ENCODE results near the gene PLBD2. TPM values are rescaled to one million over a fixed set of nuclear protein-coding genes. Genes with fewer than 3 reads are reported as not detected.

The PLBD2 gene
- total RNA-seq, 2 donors from 2014 or later = 54.1 to 104 TPM

- H3K27me3 ChIP-seq (replicated peaks; ENCODE audit: insufficient read depth) = no peaks in the 10 kb centered on the region
- DNase-seq (ENCODE audit: low spot score) = no peak
- no peaks in the 10 kb centered on the region for H3K4me1 ChIP-seq (ENCODE audit: control insufficient read depth in 1 of 2, low read depth in 2 of 2)
- H3K9me3 ChIP-seq = no peaks in the 10 kb centered on the region
- no peak overlapping the region for H3K27ac ChIP-seq
- no peak overlapping the region for H3K4me3 ChIP-seq
- ATAC-seq (ENCODE audit: insufficient number of reproducible peaks, low FRiP score, low read depth) = no peak
- no peak for TF ChIP-seq CTCF (IDR thresholded peaks at IDR 0.05)
- peaks cover 49% of the 10 kb centered on the region for H3K36me3 ChIP-seq
Observed at GRCh38 chr12:113317122-113317521, 41.3 kb upstream of the PLBD2 start.

- no peaks in the 10 kb centered on the region for H3K9me3 ChIP-seq
- DNase-seq (ENCODE audit: low spot score) = no peak
- ATAC-seq (ENCODE audit: insufficient number of reproducible peaks, low FRiP score, low read depth) = no peak
- H3K27ac ChIP-seq = no peak overlapping the region
- peaks cover 49% of the 10 kb centered on the region for H3K36me3 ChIP-seq
- H3K4me1 ChIP-seq (ENCODE audit: control insufficient read depth in 1 of 2, low read depth in 2 of 2) = no peaks in the 10 kb centered on the region
- no peak overlapping the region for H3K4me3 ChIP-seq
- no peak for TF ChIP-seq CTCF (IDR thresholded peaks at IDR 0.05)
- no peaks in the 10 kb centered on the region for H3K27me3 ChIP-seq (replicated peaks; ENCODE audit: insufficient read depth)
Observed at GRCh38 chr12:113318046-113318656, 40.2 kb upstream of the PLBD2 start.

GRCh38 chr12:113318900-113319628, 39.3 kb upstream of the PLBD2 start:
- Histone ChIP-seq H3K27me3 (replicated peaks; ENCODE audit: insufficient read depth) (no peaks in the 10 kb centered on the region), H3K4me3 (no peak overlapping the region), H3K27ac (no peak overlapping the region), H3K36me3 (peaks cover 49% of the 10 kb centered on the region), H3K4me1 (ENCODE audit: control insufficient read depth in 1 of 2, low read depth in 2 of 2) (no peaks in the 10 kb centered on the region), H3K9me3 (no peaks in the 10 kb centered on the region)
- ATAC-seq (ENCODE audit: insufficient number of reproducible peaks, low FRiP score, low read depth) (no peak), DNase-seq (ENCODE audit: low spot score) (no peak)
- TF ChIP-seq CTCF (IDR thresholded peaks at IDR 0.05) = no peak

GRCh38 chr12:113320401-113320800, 38.0 kb upstream of the PLBD2 start:
- Histone ChIP-seq H3K9me3 (no peaks in the 10 kb centered on the region), H3K27ac (no peak overlapping the region), H3K27me3 (replicated peaks; ENCODE audit: insufficient read depth) (no peaks in the 10 kb centered on the region), H3K36me3 (peaks cover 36% of the 10 kb centered on the region), H3K4me3 (no peak overlapping the region), H3K4me1 (ENCODE audit: control insufficient read depth in 1 of 2, low read depth in 2 of 2) (no peaks in the 10 kb centered on the region)
- DNase-seq (ENCODE audit: low spot score) (no peak), ATAC-seq (ENCODE audit: insufficient number of reproducible peaks, low FRiP score, low read depth) (no peak)
- TF ChIP-seq CTCF (IDR thresholded peaks at IDR 0.05) = no peak

GRCh38 chr12:113322343-113322742, 36.0 kb upstream of the PLBD2 start:
- ATAC-seq (ENCODE audit: insufficient number of reproducible peaks, low FRiP score, low read depth) = no peak
- H3K27me3 ChIP-seq (replicated peaks; ENCODE audit: insufficient read depth) = no peaks in the 10 kb centered on the region
- H3K4me3 ChIP-seq = no peak overlapping the region
- TF ChIP-seq CTCF (IDR thresholded peaks at IDR 0.05) = no peak
- H3K36me3 ChIP-seq = peaks cover 28% of the 10 kb centered on the region
- H3K27ac ChIP-seq = no peak overlapping the region
- no peaks in the 10 kb centered on the region for H3K9me3 ChIP-seq
- peaks cover 7 to 12% of the 10 kb centered on the region in 2 donors for H3K4me1 ChIP-seq (ENCODE audit: control insufficient read depth in 1 of 2, low read depth in 2 of 2)
- DNase-seq (ENCODE audit: low spot score) = no peak

All from thoracic aorta (tissue), 2 donors.